LNCaP clone FGC (cell line): Measurements from ENCODE around the gene SEMA3E.

Experiments
- DNase-seq: peaks from one replicate; pipeline ENCODE4 v3.0.0-alpha.2; 2011; ENCODE audit warnings: low read depth
- H3K4me3 ChIP-seq: 2 replicates; pipeline ENCODE4 v1.5.1; 2011; ENCODE audit warnings: mild to moderate bottlenecking, low read depth, low read length, control low read depth
- TF ChIP-seq, protein P1 (sequence below): IDR thresholded peaks from 2 replicates; pipeline ENCODE4 v1.5.1; 2012; ENCODE audit warnings: mild to moderate bottlenecking; ENCODE audit not compliant: control insufficient read depth, insufficient read depth; ENCODE audit errors: extremely low read depth

The SEMA3E gene

DNA sequence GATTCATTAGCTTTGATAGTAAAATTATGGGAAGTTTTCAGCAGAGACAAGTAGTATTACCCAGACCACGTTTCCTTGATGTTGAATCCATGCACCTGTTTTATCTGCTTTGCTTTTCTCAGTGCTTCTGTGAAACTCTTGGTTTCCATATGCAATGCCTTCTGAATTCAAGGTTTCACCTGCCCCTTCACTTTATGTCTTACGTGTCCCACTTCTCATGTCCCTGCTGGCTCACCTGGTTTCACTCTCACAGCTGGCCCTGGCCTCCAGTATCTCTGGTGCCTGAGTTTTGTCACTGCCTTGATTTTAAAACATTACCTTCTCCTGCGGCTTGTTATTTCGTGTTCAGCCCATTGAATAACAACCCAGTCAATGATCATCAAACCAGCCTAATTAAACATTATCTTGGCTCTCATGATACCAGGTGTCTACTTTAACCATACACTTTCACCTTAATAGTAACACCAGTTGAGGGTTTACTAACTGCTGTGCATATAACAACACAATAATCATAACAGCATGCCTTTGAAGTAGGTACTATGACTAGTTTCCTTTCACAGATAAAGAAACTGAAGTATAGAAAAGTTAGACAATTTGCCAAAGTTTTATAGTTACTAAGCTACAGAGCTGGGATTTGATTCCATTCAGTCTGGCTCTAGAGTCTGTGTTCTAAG lies 310.5 kb downstream of the SEMA3E start:
- TF ChIP-seq, protein P1, sequence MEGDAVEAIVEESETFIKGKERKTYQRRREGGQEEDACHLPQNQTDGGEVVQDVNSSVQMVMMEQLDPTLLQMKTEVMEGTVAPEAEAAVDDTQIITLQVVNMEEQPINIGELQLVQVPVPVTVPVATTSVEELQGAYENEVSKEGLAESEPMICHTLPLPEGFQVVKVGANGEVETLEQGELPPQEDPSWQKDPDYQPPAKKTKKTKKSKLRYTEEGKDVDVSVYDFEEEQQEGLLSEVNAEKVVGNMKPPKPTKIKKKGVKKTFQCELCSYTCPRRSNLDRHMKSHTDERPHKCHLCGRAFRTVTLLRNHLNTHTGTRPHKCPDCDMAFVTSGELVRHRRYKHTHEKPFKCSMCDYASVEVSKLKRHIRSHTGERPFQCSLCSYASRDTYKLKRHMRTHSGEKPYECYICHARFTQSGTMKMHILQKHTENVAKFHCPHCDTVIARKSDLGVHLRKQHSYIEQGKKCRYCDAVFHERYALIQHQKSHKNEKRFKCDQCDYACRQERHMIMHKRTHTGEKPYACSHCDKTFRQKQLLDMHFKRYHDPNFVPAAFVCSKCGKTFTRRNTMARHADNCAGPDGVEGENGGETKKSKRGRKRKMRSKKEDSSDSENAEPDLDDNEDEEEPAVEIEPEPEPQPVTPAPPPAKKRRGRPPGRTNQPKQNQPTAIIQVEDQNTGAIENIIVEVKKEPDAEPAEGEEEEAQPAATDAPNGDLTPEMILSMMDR = no peak
- no peak overlapping the region for H3K4me3 ChIP-seq
- no peak for DNase-seq

DNA sequence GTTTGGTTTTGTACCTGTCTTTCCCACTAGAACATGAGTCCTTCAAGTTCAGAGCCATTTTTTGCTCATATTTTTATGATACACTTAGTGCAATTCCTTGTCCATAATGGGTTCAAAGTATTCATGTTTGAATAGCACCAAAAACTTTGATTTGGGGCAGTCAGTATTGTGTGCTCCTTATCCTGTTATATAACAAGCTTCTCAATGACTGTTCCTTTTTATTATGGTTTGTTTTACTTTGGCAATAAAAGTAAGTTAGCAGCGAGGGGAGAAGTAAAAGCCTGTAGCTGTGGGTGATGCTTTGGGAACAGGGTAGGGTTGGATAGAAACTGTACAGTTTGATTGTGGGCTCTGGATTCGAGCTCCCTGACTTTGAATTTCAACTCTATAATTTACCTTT lies 311.9 kb downstream of the SEMA3E start:
- TF ChIP-seq, protein P1 = no peak
- no peak for DNase-seq
- H3K4me3 ChIP-seq = no peak overlapping the region

DNA sequence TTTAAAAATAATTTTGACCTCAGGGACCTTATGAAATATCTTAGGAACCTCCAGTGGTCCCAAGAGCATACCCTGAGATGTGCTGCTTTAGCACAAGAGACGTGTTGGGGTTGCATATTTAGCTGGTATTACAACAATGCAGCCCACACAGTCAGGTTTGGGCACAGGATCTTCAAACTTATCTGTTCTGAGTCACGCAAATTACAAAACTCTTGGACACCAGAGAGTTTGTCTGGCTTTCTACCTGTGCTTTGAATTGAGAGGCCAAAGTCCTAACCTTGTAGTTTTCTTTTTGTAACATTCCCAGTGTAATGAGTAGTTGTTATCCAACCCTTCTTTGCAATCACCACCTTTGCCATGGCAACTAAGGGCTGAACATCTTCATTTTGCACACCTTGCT lies 322.7 kb downstream of the SEMA3E start:
- H3K4me3 ChIP-seq = no peak overlapping the region
- no peak for DNase-seq
- TF ChIP-seq, protein P1 = no peak

DNA sequence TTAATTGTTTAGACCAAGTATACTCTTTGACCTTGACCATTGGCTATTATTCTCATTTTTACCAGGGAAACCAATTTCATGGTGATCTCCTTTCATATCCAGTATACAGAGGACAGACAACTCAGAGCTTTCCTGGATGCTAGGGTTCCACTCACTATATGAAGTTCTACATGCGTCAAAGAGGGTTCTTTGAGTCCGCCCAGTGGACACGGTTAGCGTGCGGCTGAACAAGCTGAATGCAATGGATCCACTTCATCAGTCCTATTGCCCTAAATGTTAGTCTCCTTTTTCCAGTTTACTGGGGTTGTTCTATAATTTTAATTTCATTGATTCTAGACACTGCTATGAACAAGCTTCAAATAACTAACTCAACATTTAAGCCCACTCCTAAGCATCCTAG lies 323.9 kb downstream of the SEMA3E start:
- DNase-seq = no peak
- TF ChIP-seq, protein P1 = no peak
- H3K4me3 ChIP-seq = no peak overlapping the region

DNA sequence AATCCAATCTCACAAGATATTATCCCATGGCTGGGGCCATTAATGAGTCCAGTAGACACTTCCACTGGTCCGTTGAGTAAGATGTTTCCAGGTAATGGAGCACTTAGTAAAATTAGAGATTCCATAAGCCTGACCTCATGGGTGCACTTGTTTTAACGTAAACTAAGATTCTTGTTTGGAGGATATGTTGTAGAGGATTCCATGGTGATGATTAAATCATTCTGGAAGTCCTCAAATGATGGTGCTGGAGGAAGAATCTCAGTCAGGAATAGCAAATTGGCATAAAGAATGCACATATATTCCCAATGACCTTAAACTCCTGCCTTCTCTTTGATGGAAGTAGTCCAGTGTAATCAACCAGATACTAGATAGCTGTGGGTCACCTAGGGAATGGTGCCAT lies 324.3 kb downstream of the SEMA3E start:
- H3K4me3 ChIP-seq = no peak overlapping the region
- DNase-seq = no peak
- TF ChIP-seq, protein P1 = no peak

DNA sequence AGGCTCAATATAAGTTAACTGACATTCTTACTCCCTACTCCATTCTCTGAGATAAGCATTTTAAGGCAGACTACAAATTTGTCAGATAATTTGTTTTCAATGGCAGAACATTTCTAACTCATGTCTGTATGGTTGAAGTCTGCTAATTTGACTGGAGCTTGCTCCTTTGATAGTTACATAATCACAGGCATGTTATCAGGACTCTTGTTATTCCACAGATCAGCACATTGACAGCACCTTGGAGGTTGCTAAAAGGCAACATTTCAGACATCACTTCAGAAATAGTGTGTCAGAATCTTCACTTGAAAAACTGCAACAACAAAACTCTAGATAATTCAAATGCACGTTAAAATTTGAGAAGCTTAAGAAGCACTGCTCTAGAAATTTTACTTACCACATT lies 327.9 kb downstream of the SEMA3E start:
- H3K4me3 ChIP-seq = no peak overlapping the region
- no peak for DNase-seq
- TF ChIP-seq, protein P1 = no peak

DNA sequence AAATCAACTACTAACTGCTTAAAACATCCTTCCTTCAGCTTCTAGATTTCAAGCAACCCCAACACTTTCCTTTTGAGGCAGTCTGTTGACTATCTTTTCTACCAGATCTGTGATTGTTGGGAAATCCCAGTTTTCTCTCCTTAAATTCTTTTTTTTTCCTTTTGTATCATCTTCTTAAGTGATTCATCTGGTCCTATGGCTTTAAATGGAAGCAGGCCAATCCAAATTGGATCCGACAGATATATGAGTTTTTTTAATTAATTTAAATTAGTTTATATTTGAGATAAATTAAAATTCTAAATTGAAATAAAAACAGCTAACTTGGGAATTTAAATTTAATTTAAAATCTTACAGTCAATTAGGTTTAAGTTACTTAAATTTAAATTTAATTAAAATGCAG lies 335.0 kb downstream of the SEMA3E start:
- H3K4me3 ChIP-seq = no peak overlapping the region
- no peak for DNase-seq
- TF ChIP-seq, protein P1 = no peak
